Activated T-cell treated with anti-CD3 and anti-CD28 coated beads, Interleukin-2, amount 50 U/mL, for 4 hours (primary cell): Measurements from ENCODE around the gene CHRNA9. TPM values are rescaled to one million over a fixed set of nuclear protein-coding genes. Genes with fewer than 3 reads are reported as not detected.

ENCODE experiments used
- ATAC-seq, 2 donors: fragments of 200-7000 bp; cut with Tn5 transposase; one replicate each; pipeline ENCODE4 v1.10.0; 2021
- DNase-seq: peaks from one replicate; pipeline ENCODE4 v3.0.0-alpha.2; 2020
- H3K27me3 Mint-ChIP-seq: one replicate; pipeline ENCODE4 v1.8.0; 2021; ENCODE audit warnings: low read depth, mixed read lengths
- H3K36me3 Mint-ChIP-seq: one replicate; pipeline ENCODE4 v1.8.0; 2022; ENCODE audit warnings: mixed read lengths; ENCODE audit not compliant: insufficient read depth
- H3K4me1 Mint-ChIP-seq: one replicate; pipeline ENCODE4 v1.8.0; 2021; ENCODE audit warnings: low read depth, mixed read lengths
- H3K4me3 Mint-ChIP-seq: one replicate; pipeline ENCODE4 v1.8.0; 2021; ENCODE audit warnings: mild to moderate bottlenecking, moderate library complexity, mixed read lengths
- H3K9me3 Mint-ChIP-seq: one replicate; pipeline ENCODE4 v1.8.0; 2021; ENCODE audit warnings: mixed read lengths
- total RNA-seq, 3 donors: library from RNA; stranded (reverse); gene quantifications; one replicate each; pipeline ENCODE4 v1.2.1, GENCODE V29; 2021

Gene CHRNA9
- total RNA-seq, 3 donors from 2014 or later: not detected

GRCh38 chr4:40303751-40304150, 31.4 kb upstream of the CHRNA9 start:
- DNase-seq (no peak), ATAC-seq (no peak)
- peaks cover 85% of the 10 kb centered on the region for H3K4me1 Mint-ChIP-seq
- H3K4me3 Mint-ChIP-seq: no peak overlapping the region
- peaks cover 2% of the 10 kb centered on the region for H3K36me3 Mint-ChIP-seq
- H3K27me3 Mint-ChIP-seq: no peaks in the 10 kb centered on the region
- peaks cover 4% of the 10 kb centered on the region for H3K9me3 Mint-ChIP-seq

DNA sequence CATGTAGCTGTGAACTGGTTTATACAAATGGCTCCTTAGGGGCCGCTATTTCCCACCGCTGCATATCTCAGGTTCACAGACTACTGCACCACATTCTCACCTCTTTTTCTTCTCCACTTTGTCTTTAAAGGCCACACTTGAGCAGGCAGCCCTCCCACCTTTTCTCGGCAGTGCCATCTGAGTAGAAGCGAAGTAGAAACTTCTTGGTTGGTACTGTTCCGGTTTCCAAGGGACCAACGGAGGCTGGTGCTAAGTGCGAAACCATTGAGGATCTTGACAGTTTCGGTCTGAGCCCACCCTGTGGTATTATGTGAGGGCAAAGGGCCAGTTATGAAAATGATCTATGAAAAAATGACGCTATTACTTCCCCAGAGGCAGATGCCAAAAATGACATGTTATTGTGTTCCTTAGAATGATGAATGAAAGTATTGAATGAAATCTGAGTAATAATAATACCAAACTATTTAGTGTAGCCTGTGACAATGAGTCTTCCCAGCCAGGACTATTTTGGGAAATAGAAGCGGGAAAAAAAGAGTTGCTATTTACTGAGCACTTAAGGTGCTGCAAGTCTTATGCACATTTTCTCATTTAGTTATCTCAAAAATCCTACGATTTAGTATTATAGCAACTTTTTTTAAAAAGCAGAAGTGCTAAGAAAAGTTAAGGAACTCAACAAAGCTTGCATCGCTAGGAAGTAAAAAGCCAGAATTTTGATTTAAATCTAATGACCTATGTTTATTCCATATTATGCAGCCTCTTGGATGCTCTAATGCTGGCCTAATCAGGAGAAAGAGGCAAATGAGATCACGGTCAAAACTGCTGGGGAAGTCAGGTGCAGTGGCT, 29.6 kb upstream of the CHRNA9 start:
- H3K9me3 Mint-ChIP-seq: peaks cover 4% of the 10 kb centered on the region
- peaks cover 87% of the 10 kb centered on the region for H3K4me1 Mint-ChIP-seq
- DNase-seq (peak; percentile 36), ATAC-seq (peak; percentile 65 to 66)
- H3K36me3 Mint-ChIP-seq: peaks cover 2% of the 10 kb centered on the region
- peak overlapping the region; percentile 33 for H3K4me3 Mint-ChIP-seq
- H3K27me3 Mint-ChIP-seq: no peaks in the 10 kb centered on the region

DNA sequence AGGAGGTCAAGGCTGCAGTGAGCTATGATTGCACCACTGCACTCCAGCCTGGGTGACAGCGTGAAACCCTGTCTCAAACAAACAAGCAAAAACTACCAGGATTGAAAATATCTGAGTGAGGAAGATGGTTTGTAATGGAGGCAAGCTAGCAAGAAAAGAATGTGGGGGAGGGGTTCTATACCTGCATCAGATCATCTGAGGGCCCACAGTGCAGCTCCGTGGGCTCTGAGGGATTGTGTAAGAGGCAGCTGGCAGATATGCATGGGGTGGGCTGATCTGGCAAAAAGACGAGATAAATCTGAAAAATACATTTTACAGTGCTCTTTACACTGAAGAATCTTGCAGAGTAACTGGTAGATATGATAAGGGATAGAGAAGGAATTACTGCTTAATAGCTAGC, 28.9 kb upstream of the CHRNA9 start:
- DNase-seq: no peak

DNA sequence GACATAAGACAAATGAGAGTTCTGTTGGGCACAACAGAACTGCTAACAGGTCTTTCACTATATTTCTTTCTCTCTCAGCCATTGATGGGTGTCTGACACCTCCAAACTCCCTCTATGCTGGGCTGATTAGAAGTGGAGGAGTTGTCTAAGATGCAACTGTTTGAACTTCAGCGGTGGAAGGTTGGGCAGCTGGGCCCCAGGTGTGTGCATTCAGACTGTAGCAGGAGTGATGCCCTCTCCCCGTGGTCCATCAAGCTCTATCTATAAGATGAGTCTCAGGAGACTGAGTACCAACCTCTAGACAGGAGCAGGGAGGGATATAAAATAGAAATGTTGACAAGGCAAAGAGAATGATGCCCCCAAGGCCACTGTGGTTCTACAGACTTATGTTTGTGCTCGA, 28.2 kb upstream of the CHRNA9 start:
- Mint-ChIP-seq H3K4me1 (peaks cover 85% of the 10 kb centered on the region), H3K36me3 (peaks cover 2% of the 10 kb centered on the region), H3K27me3 (no peaks in the 10 kb centered on the region), H3K4me3 (peak overlapping the region; percentile 62), H3K9me3 (peaks cover 4% of the 10 kb centered on the region)
- DNase-seq (no peak), ATAC-seq (no peak)

More for the DNA sequence above, 28.9 kb upstream of the CHRNA9 start:
- ATAC-seq: no peak
- H3K4me3 Mint-ChIP-seq: peak overlapping the region; percentile 33
- no peaks in the 10 kb centered on the region for H3K27me3 Mint-ChIP-seq
- H3K9me3 Mint-ChIP-seq: peaks cover 4% of the 10 kb centered on the region
- H3K36me3 Mint-ChIP-seq: peaks cover 2% of the 10 kb centered on the region
- H3K4me1 Mint-ChIP-seq: peaks cover 88% of the 10 kb centered on the region

GRCh38 chr4:40307627-40308497, 27.3 kb upstream of the CHRNA9 start:
- H3K4me3 Mint-ChIP-seq: peak overlapping the region; percentile 62
- peaks cover 85% of the 10 kb centered on the region for H3K4me1 Mint-ChIP-seq
- H3K9me3 Mint-ChIP-seq: peaks cover 1% of the 10 kb centered on the region
- H3K36me3 Mint-ChIP-seq: peaks cover under 1% of the 10 kb centered on the region
- peak; percentile 43 to 51 for ATAC-seq
- DNase-seq: peak; percentile 66
- no peaks in the 10 kb centered on the region for H3K27me3 Mint-ChIP-seq

DNA sequence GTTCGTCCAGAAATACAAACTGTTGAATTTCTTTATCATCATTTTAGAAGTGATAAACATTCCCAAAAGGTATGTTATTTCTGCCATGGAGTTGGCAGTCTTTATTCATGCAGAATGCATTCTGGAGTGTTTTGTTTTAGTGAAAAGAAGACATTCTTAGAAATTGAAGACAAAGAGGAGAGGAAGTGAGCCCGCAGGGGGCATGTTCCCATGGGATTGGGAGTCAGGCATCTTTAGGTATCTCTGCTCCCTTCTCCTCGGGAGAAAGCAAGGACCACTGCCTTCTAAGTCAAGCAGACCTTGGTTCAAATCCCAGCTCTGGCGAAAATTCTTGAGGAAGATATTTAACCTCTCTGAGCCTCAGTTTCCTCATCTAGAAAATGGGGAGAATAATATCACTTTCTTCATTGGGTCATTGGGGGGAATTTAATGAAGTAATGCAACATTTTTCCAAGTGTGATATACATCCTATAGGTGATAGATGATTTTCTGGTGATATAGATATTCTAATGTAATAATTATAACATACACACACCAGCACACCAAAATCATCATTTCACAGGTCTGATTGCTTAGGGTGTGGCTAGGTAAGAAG, 26.5 kb upstream of the CHRNA9 start:
- Mint-ChIP-seq H3K4me1 (peaks cover 85% of the 10 kb centered on the region), H3K36me3 (no peaks in the 10 kb centered on the region), H3K27me3 (no peaks in the 10 kb centered on the region), H3K9me3 (no peaks in the 10 kb centered on the region), H3K4me3 (peak overlapping the region; percentile 62)
- DNase-seq: no peak
- no peak for ATAC-seq

- Mint-ChIP-seq H3K4me1 (peaks cover 84% of the 10 kb centered on the region), H3K4me3 (peak overlapping the region; percentile 62), H3K36me3 (no peaks in the 10 kb centered on the region), H3K9me3 (no peaks in the 10 kb centered on the region), H3K27me3 (no peaks in the 10 kb centered on the region)
- ATAC-seq: peak; percentile 60 to 62
- DNase-seq: peak; percentile 89
Observed at GRCh38 chr4:40309250-40309774, 25.8 kb upstream of the CHRNA9 start.

DNA sequence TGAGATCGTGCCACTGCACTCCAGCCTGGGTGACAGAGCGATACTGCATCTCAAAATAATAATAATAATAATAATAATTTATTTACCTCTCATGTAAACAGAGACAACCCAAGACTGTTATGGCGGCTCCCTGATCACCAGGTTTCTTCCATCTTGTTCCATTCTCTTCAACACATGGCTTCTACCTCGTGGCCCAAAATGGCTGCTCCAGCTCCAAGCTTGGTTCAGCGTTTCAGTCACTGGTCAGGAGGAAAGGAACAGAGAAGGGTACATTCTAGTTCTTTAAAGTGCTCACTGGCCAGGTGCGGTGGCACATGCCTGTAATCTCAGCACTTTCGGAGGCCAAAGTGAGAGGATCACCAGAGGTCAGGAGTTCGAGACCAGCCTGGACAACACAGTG, 24.9 kb upstream of the CHRNA9 start:
- no peaks in the 10 kb centered on the region for H3K27me3 Mint-ChIP-seq
- no peak overlapping the region for H3K4me3 Mint-ChIP-seq
- H3K36me3 Mint-ChIP-seq: no peaks in the 10 kb centered on the region
- ATAC-seq: no peak
- DNase-seq: no peak
- peaks cover 75% of the 10 kb centered on the region for H3K4me1 Mint-ChIP-seq
- no peaks in the 10 kb centered on the region for H3K9me3 Mint-ChIP-seq

DNA sequence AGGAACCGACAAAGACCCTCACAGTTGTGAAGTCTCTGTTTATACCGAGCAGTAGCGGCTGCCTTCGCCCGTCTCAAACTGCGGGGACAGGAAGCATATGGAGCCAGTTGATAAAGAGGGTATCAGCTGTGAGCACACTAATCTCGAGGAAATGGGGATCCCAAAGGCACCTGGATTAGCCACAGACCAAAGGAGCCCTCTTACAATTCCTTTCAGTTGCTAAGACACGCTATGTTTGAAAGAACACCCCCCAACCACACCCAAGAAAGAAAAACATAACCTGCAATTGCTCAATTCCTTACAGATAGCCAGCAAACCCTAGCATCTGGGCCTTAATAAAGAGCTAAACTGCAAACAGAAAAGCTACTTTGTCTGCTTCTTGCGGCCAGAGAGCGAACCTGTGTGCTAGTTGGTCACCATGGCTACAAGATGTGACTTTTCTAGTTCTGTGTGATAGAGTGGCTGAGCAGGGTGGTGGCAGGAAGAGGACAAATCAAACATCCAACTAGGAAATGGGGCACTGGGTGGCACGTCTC, 23.3 kb upstream of the CHRNA9 start:
- DNase-seq: no peak
- H3K9me3 Mint-ChIP-seq: no peaks in the 10 kb centered on the region
- ATAC-seq: no peak
- peaks cover 73% of the 10 kb centered on the region for H3K4me1 Mint-ChIP-seq
- H3K27me3 Mint-ChIP-seq: no peaks in the 10 kb centered on the region
- H3K4me3 Mint-ChIP-seq: no peak overlapping the region
- no peaks in the 10 kb centered on the region for H3K36me3 Mint-ChIP-seq

GRCh38 chr4:40314951-40315350, 20.2 kb upstream of the CHRNA9 start:
- no peaks in the 10 kb centered on the region for H3K9me3 Mint-ChIP-seq
- no peak overlapping the region for H3K4me3 Mint-ChIP-seq
- peaks cover 55% of the 10 kb centered on the region for H3K4me1 Mint-ChIP-seq
- no peaks in the 10 kb centered on the region for H3K27me3 Mint-ChIP-seq
- no peak for DNase-seq
- H3K36me3 Mint-ChIP-seq: no peaks in the 10 kb centered on the region
- no peak for ATAC-seq

DNA sequence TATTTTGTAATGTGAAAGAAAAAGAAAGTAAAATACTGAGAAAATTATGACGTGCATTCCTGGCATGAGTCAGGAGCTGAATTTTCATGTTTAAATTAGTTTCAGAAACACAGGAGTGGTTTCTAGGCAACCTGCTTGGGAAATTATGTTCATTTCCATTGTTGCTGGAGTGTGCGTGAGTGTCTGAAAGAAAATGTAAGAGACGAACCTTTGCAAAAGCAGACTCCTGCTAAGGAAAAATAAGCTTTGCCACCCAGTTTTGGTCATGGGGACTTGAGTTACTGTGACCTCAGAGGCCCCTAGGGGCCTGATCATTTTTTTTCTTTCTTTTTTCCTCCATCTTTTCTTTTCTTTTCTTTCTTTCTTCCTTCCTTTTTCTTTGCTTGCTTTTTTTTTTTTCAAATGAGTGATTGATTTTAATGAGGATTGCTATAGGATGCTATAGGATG, 18.8 kb upstream of the CHRNA9 start:
- Mint-ChIP-seq H3K4me1 (peaks cover 48% of the 10 kb centered on the region), H3K9me3 (no peaks in the 10 kb centered on the region), H3K36me3 (no peaks in the 10 kb centered on the region), H3K4me3 (peak overlapping the region; percentile 83), H3K27me3 (no peaks in the 10 kb centered on the region)
- peak; percentile 15 for DNase-seq
- ATAC-seq: peak; percentile 64 to 73

- no peaks in the 10 kb centered on the region for H3K27me3 Mint-ChIP-seq
- peak overlapping the region; percentile 83 for H3K4me3 Mint-ChIP-seq
- peak; percentile 70 to 71 for ATAC-seq
- peak; percentile 53 for DNase-seq
- peaks cover 49% of the 10 kb centered on the region for H3K4me1 Mint-ChIP-seq
- H3K36me3 Mint-ChIP-seq: no peaks in the 10 kb centered on the region
- H3K9me3 Mint-ChIP-seq: no peaks in the 10 kb centered on the region
Observed at GRCh38 chr4:40316782-40317635, 18.1 kb upstream of the CHRNA9 start.

GRCh38 chr4:40317916-40318658, 17.0 kb upstream of the CHRNA9 start:
- DNase-seq (no peak), ATAC-seq (no peak)
- no peaks in the 10 kb centered on the region for H3K36me3 Mint-ChIP-seq
- no peaks in the 10 kb centered on the region for H3K9me3 Mint-ChIP-seq
- H3K4me1 Mint-ChIP-seq: peaks cover 43% of the 10 kb centered on the region
- H3K4me3 Mint-ChIP-seq: peak overlapping the region; percentile 27
- no peaks in the 10 kb centered on the region for H3K27me3 Mint-ChIP-seq
